Upper lobe of right lung (tissue), 1 donor: ENCODE data around the gene RPL13. TPM values are rescaled to one million over a fixed set of nuclear protein-coding genes. Genes with fewer than 3 reads are reported as not detected.

Experiments
- ATAC-seq: fragments of 200-7000 bp; cut with Tn5 transposase; one replicate; pipeline ENCODE4 v1.9.1; 2020; ENCODE audit warnings: mild to moderate bottlenecking, moderate library complexity
- DNase-seq: peaks from one replicate; pipeline ENCODE4 v3.0.0-alpha.2; 2020
- H3K27ac ChIP-seq: fragments of 200-600 bp; one replicate; pipeline ENCODE4 v1.8.0; 2022
- H3K27me3 ChIP-seq: fragments of 200-600 bp; one replicate; pipeline ENCODE4 v1.8.0; 2022; ENCODE audit warnings: mild to moderate bottlenecking
- H3K36me3 ChIP-seq: fragments of 200-600 bp; one replicate; pipeline ENCODE4 v1.8.0; 2022
- H3K4me1 ChIP-seq: fragments of 200-600 bp; one replicate; pipeline ENCODE4 v1.8.0; 2022
- H3K4me3 ChIP-seq: fragments of 200-600 bp; one replicate; pipeline ENCODE4 v1.8.0; 2022; ENCODE audit warnings: mild to moderate bottlenecking
- H3K9me3 ChIP-seq: fragments of 200-600 bp; one replicate; pipeline ENCODE4 v1.8.0; 2022
- CTCF ChIP-seq: fragments of 200-600 bp; IDR thresholded peaks from one replicate; pipeline ENCODE4 v1.8.0; 2022; ENCODE audit warnings: antibody characterized with exemption
- intact Hi-C: fragments of 100-400 bp; cut with DNase I; formaldehyde crosslinking; loops from one replicate; pipeline ENCODE4 v1.11.0; 2022
- total RNA-seq: library from RNA; stranded (reverse); fragmentation: NEBNext Ultra II Directional; extraction: Animal tissue kit (Norgen Biotek cat#: 25700); gene quantifications from one replicate; pipeline ENCODE4 v1.2.1, GENCODE V29; 2021
- donor health status: DM: no; HTN: yes; CAD: no; lungs with severe emphysema.

Gene RPL13
- total RNA-seq, 1 donor from 2014 or later = 1,795 TPM

DNA sequence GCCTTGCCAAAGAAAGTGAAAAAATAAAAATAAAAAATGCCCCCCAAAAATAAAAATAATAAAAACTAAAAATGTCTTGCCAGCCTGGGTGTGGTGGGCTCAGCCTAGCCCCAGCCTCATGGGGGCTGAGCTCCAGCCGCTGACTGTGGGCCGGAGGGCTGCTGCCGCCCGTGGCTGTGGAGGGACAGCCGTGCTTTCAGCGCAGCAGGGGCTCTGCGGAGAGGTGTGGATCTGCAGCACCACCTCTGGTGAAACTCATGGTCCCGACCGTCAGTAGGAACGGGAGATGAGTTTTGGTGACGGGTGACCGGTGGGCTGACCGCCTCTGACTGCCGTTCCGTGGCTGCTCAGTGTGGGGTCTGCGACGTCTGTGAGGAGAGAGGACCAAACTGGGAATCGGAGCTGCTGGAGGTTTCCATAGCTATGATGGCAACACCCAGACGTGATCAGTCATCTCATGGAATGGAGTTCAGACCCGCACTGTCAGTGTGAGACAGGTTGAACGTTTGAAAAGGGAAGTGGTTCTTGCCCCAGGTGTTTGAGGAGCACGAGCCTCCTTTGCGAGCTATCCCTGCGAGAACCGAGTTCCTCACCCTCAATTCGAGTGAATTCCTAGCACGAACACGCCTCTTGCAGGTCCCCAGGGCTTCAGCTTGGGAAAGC lies 12.0 kb upstream of the RPL13 start:
- intact Hi-C loops = no loop called here

DNA sequence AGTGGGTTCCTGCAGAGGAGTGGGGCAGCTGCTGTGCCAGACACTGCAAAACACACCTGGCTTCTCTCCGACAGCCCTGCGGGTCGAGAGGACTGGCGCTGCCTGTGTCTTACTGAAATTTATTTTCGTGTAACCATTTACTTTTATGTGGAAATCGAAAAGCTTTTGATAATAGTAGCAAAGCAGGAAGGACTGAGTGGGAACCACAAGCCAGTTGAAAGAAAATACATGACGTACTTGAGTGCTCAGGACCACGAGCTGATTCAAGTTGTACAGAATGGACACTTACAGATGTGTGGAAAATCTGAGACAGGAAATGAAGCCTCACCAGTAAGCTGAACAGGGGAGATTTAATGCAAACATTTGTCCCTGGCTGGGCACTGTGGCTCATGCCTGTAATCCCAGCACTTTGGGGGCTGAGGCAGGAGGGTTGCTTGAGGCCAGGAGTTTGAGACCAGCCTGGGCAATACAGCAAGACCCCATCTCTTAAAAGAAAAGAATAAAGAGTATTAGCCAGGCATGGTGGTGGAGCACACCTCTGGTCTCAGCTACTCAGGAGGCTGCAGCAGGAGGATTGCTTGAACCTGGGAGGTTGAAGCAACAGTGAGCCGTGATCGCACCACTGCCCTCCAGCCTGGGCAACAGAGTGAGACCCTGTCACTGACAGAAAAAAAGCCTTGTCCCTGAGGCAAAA lies 11.3 kb upstream of the RPL13 start:
- ATAC-seq (no peak), DNase-seq (no peak)
- no peak for TF ChIP-seq CTCF
- H3K27ac ChIP-seq = no peak overlapping the region
- no peak overlapping the region for H3K4me3 ChIP-seq
- peaks cover 74% of the 10 kb centered on the region for H3K36me3 ChIP-seq
- no peaks in the 10 kb centered on the region for H3K4me1 ChIP-seq
- no peaks in the 10 kb centered on the region for H3K27me3 ChIP-seq
- intact Hi-C loops = no loop called here
- H3K9me3 ChIP-seq = no peaks in the 10 kb centered on the region

More for the DNA sequence above, 12.0 kb upstream of the RPL13 start:
- H3K36me3 ChIP-seq = peaks cover 70% of the 10 kb centered on the region
- no peaks in the 10 kb centered on the region for H3K4me1 ChIP-seq
- H3K4me3 ChIP-seq = no peak overlapping the region
- H3K9me3 ChIP-seq = no peaks in the 10 kb centered on the region
- ATAC-seq = no peak
- no peaks in the 10 kb centered on the region for H3K27me3 ChIP-seq
- no peak for TF ChIP-seq CTCF
- H3K27ac ChIP-seq = no peak overlapping the region
- no peak for DNase-seq

GRCh38 chr16:89550421-89551007 lies 10.0 kb upstream of the RPL13 start:
- Histone ChIP-seq H3K36me3 (peaks cover 87% of the 10 kb centered on the region), H3K27ac (no peak overlapping the region), H3K9me3 (no peaks in the 10 kb centered on the region), H3K4me1 (no peaks in the 10 kb centered on the region), H3K27me3 (no peaks in the 10 kb centered on the region), H3K4me3 (no peak overlapping the region)
- ATAC-seq = no peak
- TF ChIP-seq CTCF = no peak
- DNase-seq = no peak
- intact Hi-C loops = no loop called here

- H3K27ac ChIP-seq = no peak overlapping the region
- H3K9me3 ChIP-seq = no peaks in the 10 kb centered on the region
- peaks cover 92% of the 10 kb centered on the region for H3K36me3 ChIP-seq
- peaks cover 2% of the 10 kb centered on the region for H3K4me1 ChIP-seq
- ATAC-seq (no peak), DNase-seq (no peak)
- H3K27me3 ChIP-seq = no peaks in the 10 kb centered on the region
- intact Hi-C loops = no loop called here
- H3K4me3 ChIP-seq = no peak overlapping the region
- no peak for TF ChIP-seq CTCF
Observed at GRCh38 chr16:89552329-89552728, 8.2 kb upstream of the RPL13 start.

GRCh38 chr16:89552913-89553312 lies 7.6 kb upstream of the RPL13 start:
- H3K9me3 ChIP-seq = no peaks in the 10 kb centered on the region
- intact Hi-C loops = no loop called here
- peaks cover 86% of the 10 kb centered on the region for H3K36me3 ChIP-seq
- peaks cover 8% of the 10 kb centered on the region for H3K4me1 ChIP-seq
- no peak overlapping the region for H3K4me3 ChIP-seq
- ATAC-seq (no peak), DNase-seq (no peak)
- TF ChIP-seq CTCF = no peak
- H3K27ac ChIP-seq = no peak overlapping the region
- no peaks in the 10 kb centered on the region for H3K27me3 ChIP-seq
